Measurements from ENCODE around the gene IFNAR1. TPM values are rescaled to one million over a fixed set of nuclear protein-coding genes. Genes with fewer than 3 reads are reported as not detected.
"Not testable (repeated sequence)": the region's sequence is repeated elsewhere in the genome, so short reads cannot be mapped to it uniquely, and the experiment has no call there.

IFNAR1 gene
- total RNA-seq, 3 donors from 2014 or later = 30.2 to 44.8 (median 42.9) TPM

- Histone ChIP-seq H3K27ac (peak overlapping the region in 1 of 2 donors; percentile 7), H3K27me3 (no peaks in the 10 kb centered on the region), H3K4me3 (no peak overlapping the region), H3K4me1 (peaks cover 0 to 2% of the 10 kb centered on the region in 2 donors), H3K9me3 (no peaks in the 10 kb centered on the region), H3K36me3 (no peaks in the 10 kb centered on the region)
- TF ChIP-seq POLR2AphosphoS5 (IDR thresholded peaks at IDR 0.05) (no peak), CTCF (IDR thresholded peaks at IDR 0.05) (peak in 2 of 3 donors; percentile 28 to 54)
- intact Hi-C loops (cut with DNase I; ENCODE audit: low total_unique reads) = no loop called here
- DNase-seq (ENCODE audit: low spot score in 2 of 2) = no peak
Observed at GRCh38 chr21:33374450-33375096, 49.8 kb downstream of the IFNAR1 start.

GRCh38 chr21:33375101-33375644 is 50.4 kb downstream of the IFNAR1 start:
- Histone ChIP-seq H3K9me3 (no peaks in the 10 kb centered on the region), H3K27ac (no peak overlapping the region), H3K36me3 (no peaks in the 10 kb centered on the region), H3K27me3 (no peaks in the 10 kb centered on the region), H3K4me3 (no peak overlapping the region), H3K4me1 (peaks cover 0 to 8% of the 10 kb centered on the region in 2 donors)
- no peak for TF ChIP-seq POLR2AphosphoS5 (IDR thresholded peaks at IDR 0.05)
- TF ChIP-seq CTCF (IDR thresholded peaks at IDR 0.05) = no peak
- TF ChIP-seq POLR2A (IDR thresholded peaks at IDR 0.05) = no peak
- DNase-seq (ENCODE audit: low spot score in 2 of 2) = no peak
- intact Hi-C loops (cut with DNase I; ENCODE audit: low total_unique reads) = no loop called here

GRCh38 chr21:33377221-33377920 is 52.6 kb downstream of the IFNAR1 start:
- DNase-seq (ENCODE audit: low spot score in 2 of 2) = no peak
- Histone ChIP-seq H3K27me3 (no peaks in the 10 kb centered on the region), H3K4me1 (peaks cover 0 to 11% of the 10 kb centered on the region in 2 donors), H3K36me3 (no peaks in the 10 kb centered on the region), H3K27ac (no peak overlapping the region), H3K4me3 (no peak overlapping the region), H3K9me3 (no peaks in the 10 kb centered on the region)
- intact Hi-C loops (cut with DNase I; ENCODE audit: low total_unique reads) = no loop called here
- TF ChIP-seq CTCF (IDR thresholded peaks at IDR 0.05) (no peak), POLR2A (IDR thresholded peaks at IDR 0.05) (no peak), POLR2AphosphoS5 (IDR thresholded peaks at IDR 0.05) (no peak)

- no peak for DNase-seq (ENCODE audit: low spot score in 2 of 2)
- TF ChIP-seq POLR2AphosphoS5 (IDR thresholded peaks at IDR 0.05) (no peak), POLR2A (IDR thresholded peaks at IDR 0.05) (no peak), CTCF (IDR thresholded peaks at IDR 0.05) (no peak)
- H3K4me3 ChIP-seq = no peak overlapping the region
- no peaks in the 10 kb centered on the region for H3K36me3 ChIP-seq
- intact Hi-C loops (cut with DNase I; ENCODE audit: low total_unique reads) = no loop called here
- H3K9me3 ChIP-seq = no peaks in the 10 kb centered on the region
- no peaks in the 10 kb centered on the region for H3K27me3 ChIP-seq
- H3K27ac ChIP-seq = no peak overlapping the region
- peaks cover 0 to 11% of the 10 kb centered on the region in 2 donors for H3K4me1 ChIP-seq
Observed at GRCh38 chr21:33378081-33378480, 53.3 kb downstream of the IFNAR1 start.

- intact Hi-C loops (cut with DNase I; ENCODE audit: low total_unique reads); H3K9me3 ChIP-seq; DNase-seq (ENCODE audit: low spot score in 2 of 2); H3K27me3 ChIP-seq; H3K36me3 ChIP-seq: not testable (repeated sequence)
- H3K27ac ChIP-seq = peak overlapping the region; percentile 88 to 91
- H3K4me3 ChIP-seq = peak overlapping the region in 1 of 3 donors; percentile 3
- peaks cover 0 to 11% of the 10 kb centered on the region in 2 donors for H3K4me1 ChIP-seq
Observed at GRCh38 chr21:33379934-33380333, 55.2 kb downstream of the IFNAR1 start.

All from breast epithelium (tissue), 4 donors.